GM18867 (cell line): ENCODE results near the gene FAM83B.
"Not testable (repeated sequence)": the region's sequence is repeated elsewhere in the genome, so short reads cannot be mapped to it uniquely, and the experiment has no call there.

Experiments used
- ATAC-seq: cut with Tn5 transposase; IDR thresholded peaks from one replicate; pipeline ENCODE4 v1.9.1; 2021; ENCODE audit warnings: mild to moderate bottlenecking, moderate library complexity; ENCODE audit not compliant: unreplicated experiment

The FAM83B gene

DNA sequence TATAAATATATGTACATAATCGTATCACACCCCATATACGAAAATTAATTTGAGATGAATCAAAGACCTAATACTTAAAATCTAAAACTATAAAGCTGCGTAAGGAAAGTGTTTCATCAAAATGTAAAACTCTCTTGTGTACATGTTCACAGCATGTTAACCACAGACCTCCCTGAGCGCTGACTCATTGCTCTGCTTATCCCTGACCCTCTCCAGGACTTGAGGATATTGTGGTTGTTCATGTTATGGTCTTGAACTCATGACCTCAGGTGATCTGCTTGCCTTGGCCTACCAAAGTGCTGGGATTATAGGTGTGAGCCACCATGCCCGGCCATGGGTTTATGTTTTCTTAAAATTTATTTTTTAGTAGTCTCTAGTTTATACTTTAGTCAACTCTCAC is 14.2 kb downstream of the FAM83B start:
- ATAC-seq: no peak

DNA sequence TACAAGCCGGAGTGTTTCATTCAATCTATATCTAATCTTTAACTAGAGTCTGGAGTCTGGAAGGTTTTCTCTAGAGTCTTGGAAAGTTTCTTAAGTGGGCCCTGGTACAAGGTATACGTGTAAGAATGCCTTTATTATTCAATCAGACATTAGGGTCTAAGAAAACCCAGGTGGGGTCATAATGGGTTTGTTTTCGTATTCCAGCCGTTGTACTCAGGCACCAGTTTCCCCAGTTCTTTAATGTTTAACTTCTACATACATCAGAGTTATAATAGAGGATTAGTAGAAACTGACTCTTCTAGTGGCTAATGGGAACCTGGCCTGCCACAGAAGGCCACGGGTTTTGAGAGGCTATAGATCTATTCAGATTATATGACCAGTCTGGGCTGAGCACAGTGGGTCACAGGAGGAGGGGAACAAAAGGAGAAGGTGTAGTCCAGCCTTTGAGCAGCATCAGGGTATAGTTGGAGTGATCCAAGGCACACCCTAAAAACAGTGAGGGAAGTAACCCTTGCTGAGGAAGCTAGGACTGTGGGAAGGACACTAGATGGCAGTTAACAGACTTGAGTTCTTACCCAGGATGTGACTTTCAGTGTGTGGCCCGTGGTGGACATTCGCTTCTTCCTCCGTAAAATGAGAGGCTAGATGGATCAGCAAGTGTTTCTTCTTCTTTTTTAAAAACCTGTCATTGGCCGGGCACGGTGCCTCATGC is 15.5 kb downstream of the FAM83B start:
- no peak for ATAC-seq

DNA sequence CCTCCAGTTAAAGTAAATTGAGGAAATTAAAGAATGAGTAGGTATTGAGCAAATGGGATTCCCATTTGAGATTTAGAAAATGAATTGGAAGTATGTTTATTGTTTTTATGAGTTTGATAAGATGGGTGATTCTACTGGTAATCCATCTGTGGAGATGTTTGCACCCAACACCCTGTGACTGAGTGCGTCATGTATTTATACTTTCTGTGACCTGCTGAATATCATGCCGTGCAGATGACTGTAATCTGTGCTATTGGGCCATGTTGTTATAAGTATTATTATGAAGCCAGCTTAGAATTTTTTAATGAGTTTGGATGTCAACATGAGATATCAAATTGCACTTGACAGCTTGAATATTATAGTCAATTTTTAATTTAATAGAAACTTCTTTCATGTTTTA is 17.7 kb downstream of the FAM83B start:
- no peak for ATAC-seq

DNA sequence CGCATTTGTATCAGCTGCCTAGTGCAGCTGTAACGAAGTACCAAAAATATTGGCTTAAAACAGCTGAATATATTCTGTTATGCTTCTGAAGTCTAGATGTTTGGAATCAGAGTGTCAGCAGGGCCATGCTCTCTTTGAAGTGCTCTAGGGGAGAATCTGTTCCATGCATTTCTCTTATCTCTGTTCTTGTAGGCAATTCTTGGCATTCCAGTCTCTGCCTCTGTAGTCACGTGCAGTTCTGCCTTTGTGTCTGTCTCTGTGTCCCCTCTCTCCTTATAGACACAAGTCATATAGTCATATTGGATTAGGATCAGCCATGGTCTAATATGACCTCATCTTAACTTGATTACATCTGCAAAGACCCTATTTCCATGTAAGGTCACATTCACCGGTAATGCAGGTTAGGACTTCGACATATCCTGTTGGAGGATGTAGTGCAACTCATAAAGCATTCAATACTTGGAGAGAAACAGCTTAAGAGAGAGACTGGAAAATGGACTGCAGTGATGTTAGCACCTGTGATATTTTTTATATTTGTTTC is 18.6 kb downstream of the FAM83B start:
- ATAC-seq: no peak

DNA sequence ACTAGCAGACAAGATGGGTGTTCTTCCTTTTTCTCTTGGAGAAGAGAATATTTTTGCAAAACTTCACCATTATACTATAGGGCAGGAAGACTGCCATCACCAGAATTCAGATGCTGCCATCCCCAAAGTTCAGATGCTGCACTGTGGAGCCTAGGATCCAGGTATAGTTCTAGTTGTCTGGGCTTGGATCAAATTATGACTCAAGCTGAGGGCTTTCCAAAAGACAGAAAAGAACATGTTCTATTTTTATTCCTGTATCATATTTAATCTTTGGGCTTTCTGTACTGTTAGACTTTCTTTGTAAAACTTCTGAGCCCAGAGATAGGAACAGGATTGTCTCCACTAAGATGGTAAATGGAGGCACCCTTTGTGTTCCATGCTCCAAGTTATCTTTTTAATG is 22.0 kb downstream of the FAM83B start:
- ATAC-seq: no peak

DNA sequence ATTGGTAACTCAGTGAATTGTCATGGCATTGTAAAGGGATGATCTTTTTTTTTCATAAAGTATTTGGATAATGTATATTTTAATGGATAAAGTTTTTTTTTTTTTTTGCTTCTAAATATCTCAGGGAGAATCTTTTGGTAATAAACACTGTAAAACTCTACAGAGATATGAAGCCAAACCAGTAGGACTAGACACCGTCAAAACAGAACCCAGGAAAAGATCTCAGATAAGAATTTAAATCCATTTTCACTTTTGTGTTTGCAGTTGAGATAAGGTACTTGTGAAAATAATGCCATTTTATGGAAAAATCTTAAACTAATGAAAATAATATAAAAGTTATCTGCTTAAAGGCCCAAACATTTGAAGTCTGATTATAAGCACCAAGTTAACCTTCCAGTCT is 27.0 kb downstream of the FAM83B start:
- ATAC-seq: no peak

DNA sequence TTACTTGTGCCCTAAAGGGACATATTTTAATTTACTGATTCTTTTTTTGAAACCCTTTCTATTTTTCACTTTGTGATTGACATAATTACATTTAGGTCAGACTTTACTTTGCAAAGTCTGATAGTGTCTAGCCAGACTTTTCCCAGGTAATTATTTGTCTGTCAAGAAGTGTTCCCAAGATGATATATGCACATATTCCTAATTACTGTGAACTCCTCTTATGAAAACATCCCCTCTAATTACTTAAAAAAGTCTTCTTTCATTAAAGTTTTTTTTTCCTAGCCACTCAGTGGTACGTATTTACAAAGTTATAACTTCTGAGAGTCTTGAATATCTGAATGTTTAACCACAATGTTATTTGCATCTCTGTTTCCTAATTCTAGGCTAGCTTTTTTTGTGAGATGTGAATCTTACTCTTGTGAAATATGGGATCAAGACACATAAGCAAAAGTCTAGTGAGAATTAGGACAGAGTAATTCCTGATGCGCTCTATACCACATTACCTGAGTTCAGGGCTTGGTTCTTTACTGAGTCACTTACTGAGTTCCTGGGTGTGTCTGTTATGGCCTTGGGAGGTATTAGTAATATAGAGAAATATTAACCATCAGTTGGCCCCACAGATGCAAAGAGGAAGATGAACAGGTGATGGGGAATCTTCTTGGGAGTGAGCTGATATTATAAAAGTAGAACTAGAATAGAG is 27.9 kb downstream of the FAM83B start:
- ATAC-seq: no peak

DNA sequence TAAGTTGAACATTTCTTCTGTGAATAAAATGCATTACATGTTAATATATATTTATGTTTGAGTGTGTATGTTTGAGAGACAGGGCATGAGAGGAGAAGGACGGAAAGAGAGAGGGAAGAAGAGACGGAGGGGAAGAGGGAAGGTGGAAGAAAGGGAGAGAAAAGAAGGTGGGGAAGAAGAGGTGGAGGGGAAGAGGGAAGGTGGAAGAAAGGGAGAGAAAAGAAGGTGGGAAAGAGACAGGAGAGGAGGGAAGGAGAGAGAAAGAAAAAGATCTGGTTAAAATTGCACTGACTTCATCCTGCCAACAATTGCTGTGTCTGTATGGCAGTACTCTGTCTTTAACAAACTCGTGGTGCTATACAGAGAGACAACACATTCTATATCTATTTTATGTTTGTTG is 29.0 kb downstream of the FAM83B start:
- ATAC-seq: no peak

DNA sequence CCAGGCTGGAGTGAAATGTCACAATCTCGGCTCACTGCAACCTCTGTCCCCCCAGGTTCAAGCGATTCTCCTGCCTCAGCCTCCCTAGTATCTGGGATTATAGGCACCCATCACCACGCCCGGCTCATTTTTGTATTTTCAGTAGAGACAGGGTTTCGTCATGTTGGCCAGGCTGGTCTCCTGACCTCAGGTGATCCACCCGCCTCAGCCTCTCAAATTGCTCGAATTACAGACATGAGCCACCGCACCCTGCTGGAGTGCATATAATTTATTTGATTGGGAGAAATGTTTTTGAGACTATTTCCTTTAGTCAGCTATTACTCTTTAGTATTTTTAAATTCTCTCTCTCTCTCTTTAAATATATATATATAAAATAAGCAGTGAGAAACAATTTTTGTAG is 29.8 kb downstream of the FAM83B start:
- no peak for ATAC-seq

DNA sequence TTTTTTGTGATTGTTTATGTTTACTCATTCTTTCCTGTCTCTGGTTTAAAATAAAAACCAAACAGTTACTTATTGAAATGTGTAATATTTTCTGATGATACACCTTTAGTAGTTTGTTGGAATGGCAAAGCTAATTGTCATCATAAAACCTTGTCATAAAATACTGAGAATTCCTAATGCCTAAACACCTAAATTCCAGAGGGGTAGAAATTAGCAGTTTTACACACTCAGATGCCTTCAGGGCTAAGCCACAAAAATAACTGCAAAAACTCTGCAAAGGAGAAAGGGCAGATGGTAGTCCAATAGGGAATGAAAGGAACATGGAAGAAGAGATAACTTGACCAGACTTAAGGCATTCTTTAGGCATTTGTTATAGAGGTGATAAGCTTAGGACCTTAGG is 30.3 kb downstream of the FAM83B start:
- ATAC-seq: no peak

DNA sequence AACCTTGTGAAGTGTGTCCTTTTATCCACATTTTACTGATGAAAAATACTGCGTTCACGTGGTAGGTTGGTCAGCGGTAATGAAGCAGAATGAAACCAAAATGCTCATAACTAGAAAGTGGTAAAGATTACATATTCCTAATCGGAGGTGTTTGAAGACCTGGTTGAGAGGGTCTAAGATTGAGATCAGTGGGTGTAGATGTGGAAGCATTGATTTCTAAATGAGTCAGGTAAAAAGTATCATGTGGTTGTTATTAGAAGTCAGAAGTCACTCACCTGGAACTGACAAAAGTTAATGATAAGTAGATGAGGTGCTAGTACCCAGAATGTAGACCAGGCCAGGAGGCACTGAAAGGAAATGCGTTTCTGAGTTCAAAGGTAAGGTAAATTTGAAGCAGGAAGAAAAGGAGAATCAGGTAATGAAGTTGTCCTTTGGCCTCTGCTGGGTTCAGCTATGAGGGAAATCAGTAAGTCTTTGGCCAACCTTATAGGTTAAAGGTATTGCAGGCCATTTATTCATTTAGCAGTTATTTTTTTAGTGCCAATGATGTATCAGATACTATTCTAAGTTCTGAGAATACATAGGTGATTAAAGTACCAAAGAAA is 31.2 kb downstream of the FAM83B start:
- ATAC-seq: peak; percentile 88

DNA sequence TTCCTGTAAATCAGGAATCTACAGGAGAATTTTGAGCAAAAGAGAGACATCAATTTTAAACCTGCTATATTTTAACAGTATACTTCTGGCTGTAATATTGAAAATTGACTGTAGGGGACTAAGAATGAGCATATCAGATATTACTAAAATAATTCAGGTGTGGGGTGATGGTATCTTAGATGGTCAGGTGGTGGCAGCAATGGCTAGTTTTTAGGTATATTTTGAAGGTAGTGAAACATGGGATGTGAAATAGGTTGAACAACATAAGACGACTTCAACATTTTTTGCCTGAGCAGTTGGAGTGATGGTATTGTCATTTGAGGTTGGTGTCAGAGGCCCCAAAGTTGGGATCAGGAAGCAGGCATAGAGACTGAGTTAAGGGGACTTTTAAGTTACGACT is 32.1 kb downstream of the FAM83B start:
- ATAC-seq: no peak

DNA sequence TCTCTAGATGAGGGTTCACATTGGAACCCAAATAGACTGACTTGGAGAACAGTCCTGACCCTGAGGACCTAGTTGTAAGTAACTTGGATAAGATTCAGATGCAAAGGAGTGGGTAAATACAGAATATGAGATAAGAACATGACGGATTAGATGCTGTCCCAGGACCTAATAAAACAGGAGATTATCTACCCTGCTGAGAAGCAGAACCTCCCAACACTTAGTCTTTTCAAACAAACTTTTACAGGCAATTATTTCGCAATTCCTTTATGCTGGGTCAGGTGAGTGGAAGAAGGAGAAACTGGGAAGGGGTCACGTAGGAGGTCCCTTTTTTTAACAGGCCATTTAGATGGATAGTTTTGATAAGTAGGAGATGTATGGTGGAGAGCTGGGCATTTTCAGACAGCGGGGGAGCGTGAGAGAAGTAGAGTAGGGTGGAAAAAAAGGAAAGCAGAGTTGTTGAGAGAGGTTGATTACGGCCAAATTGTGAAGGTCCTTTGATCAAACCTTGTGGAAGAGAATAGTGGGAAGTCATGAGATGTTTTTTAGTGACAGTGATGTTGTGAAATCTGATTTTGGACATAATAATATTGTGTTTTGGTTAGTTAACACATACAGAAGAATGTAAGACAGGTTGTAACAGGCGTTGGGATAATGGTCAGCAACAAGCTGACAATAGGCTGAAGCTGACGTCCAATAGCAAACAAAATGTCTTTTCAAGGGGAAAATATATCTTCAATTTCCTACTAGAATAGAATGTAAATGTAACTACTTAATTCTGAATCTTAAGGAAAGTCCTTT is 32.8 kb downstream of the FAM83B start:
- ATAC-seq: no peak

DNA sequence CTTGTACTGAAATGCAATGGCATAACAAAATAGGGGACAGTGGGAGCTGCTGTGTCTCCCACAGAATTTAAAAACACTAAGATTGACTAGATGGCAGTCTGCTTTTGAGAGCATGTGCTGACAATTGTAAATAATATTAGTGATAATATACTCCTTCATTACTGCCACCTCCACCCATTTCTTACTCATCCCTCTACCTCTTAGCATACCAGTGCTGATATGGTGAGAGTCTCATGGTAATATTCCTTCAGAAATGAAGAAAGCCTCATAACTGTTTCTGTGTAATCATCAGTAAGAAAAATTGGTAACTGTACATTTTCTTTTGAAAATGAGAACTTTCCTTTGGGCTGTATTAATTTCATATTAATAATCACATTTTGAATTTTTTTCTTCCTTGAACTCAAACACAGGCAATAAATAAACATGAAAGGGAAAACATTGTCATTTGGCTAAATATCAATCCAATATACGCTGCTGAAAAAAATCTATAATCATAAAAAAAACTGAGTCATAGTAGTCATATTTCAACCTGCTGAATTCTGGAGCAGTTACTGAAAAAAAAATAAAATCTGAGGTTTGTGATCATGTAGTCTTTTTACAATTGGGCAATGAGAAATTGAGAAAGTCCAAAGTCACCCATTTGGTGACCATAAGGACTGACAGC is 34.6 kb downstream of the FAM83B start:
- ATAC-seq: no peak

DNA sequence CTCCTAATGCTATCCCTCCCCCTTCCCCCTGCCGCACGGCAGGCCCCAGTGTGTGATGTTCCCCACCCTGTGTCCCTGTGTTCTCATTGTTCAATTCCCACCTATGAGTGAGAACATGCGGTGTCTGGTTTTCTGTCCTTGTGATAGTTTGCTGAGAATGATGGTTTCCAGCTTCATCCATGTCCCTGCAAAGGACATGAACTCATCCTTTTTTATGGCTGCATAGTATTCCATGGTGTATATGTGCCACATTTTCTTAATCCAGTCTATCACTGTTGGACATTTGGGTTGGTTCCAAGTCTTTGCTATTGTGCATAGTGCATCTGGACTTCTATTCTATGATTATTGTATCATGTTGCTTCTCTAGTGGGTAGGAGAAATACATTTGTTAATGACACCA is 35.3 kb downstream of the FAM83B start:
- ATAC-seq: not testable (repeated sequence)

DNA sequence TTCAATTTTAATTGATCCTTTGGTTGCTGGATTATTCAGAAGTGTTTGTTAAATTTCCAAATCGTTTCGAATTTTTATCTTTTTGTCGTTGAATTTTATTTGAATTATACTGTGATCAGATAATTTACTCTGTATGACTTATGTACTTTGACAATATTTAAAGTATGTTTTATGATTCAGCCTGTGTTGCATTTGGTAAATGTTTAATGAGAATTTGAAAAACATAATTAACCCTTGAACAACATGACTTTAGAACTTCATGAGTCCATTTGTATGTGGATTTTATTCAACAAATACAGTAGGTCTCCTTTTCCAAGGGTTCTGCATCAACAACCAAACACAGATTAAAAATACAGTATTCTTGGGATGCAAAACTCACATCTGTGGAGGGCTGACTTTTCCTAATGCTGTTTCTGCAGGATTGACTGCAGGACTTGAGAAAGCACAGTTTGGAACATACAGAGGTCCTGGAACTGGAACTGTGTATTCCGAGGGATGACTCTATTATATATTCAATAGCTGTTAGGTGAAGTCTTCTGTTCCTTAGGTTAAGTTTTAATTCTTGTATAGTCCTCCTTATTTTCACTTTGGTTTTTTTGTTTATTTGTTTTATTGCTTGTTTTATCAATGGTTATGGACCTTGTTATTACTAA is 40.5 kb downstream of the FAM83B start:
- no peak for ATAC-seq

DNA sequence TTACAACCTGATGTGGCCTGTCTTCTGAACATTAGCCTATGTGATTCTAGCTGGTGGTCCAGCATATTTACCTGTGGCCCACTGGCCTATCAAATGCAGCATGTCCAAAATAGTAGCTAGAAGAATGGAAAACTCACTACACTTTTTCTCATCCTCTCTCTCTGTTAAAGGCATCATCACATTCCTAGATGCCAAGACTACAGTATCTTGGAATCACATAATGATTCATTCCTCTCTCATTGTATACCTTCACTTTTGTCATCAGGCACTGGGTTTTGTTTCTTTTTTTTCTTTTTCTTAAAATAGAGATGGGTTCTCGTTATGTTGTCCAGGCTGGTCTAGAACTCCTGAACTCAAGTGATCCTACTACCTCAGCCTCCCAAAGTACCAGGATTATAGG is 45.0 kb downstream of the FAM83B start:
- ATAC-seq: no peak

DNA sequence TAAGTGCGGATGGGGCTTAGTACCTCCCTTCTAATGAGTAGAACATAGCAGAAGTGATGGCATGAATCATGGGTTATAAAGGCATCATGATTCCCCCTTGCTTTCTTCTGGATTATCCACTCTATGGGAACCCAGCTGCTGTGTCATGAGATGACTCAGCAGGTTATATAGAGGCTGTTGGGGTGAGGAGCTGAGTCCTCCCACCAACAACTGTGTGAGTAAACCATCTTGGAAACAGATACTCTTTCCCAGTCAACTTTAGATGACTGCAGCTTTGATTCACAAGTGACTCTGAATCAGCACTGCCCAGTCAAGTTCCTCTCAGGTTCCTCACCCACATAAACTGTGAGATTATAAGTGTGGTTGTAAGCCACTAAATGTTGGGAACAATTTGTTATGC is 46.3 kb downstream of the FAM83B start:
- no peak for ATAC-seq

DNA sequence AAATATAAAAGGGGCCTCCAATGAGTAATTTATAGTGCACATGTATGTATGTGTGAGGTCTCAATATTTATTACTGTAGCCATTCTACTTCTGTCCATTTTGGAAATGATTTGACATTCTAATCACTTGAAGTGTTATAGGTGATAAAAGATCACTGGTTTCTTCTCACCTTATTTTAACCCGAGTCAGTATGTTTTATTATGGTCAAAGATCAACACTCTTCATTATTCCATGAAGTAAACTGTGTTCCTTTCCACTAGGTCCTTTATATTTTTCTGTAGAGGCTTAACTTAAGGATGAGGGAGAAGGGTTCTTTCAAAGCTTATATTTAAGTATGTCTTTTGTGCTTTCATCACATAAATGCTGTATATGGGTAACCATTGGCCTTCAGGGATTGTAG is 47.2 kb downstream of the FAM83B start:
- ATAC-seq: no peak

DNA sequence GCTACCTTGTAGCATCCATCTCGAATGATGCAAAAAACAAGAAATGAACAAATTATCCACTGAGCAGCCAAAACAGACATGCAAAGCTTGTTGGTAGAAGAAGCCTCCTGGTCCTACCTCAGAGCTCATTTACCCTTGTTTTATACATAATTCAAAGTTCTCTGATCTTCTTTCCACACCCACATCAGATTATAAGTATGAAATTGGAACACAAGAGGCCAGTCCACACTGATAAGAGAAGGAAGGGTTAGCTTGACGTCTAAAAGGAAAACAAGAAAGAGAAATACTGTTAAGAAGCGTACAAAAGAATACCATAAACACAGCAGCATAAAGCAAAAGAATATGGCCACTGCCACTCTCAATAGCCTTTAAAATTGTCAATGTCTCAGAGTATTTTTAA is 49.7 kb downstream of the FAM83B start:
- ATAC-seq: no peak
